Stimulated activated CD8-positive, alpha-beta memory T cell treated with anti-CD3 and anti-CD28 coated beads, Interleukin-15, amount 100 ng/mL, for 48 hours (primary cell): ENCODE measurements around the gene MARCHF5.

Experiments
- DNase-seq, 2 donors: peaks; one replicate each; pipeline ENCODE4 v3.0.0-alpha.2; 2020; ENCODE audit warnings: low read depth in 2 of 2

Gene MARCHF5, protein sequence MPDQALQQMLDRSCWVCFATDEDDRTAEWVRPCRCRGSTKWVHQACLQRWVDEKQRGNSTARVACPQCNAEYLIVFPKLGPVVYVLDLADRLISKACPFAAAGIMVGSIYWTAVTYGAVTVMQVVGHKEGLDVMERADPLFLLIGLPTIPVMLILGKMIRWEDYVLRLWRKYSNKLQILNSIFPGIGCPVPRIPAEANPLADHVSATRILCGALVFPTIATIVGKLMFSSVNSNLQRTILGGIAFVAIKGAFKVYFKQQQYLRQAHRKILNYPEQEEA

DNA sequence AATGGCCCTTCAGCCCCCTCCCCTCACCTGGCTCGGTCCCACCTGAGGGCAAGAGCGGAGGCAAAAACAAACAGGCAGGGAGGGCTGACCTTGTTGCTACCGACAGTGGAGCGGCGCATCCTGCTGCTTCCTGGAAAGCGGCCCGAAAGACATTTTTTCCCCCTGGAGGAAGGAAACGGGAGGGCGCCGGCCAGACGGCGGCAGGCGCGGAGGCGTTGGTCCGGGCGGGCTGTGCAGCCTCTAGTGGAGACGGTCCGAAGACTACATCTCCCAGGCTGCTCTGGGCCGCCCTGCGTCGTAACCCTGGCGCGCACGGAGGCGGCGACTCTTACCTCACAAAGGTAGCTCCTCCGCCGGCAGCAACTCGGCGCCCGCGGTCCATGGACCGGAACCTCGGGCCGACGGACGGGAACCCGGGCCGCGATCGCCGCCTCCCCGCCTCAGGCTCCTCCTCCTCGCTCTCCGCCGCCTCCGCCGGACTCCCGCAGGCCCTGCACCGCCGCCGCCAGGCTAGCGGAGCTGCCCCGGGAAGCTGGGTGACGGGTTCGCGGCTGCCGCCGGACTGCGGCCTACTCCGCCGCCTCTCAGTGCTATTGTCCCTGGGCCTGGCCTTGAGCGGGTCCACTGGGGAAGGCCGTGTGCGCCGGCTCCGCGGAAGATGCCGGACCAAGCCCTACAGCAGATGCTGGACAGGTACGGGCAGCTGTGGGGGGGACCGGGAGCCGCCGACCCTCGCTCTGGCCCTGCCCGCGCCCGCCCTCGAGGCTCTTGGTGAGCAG is at the start of gene MARCHF5, which contains the start of gene CPEB3:
TSS of gene MARCHF5 (plus strand) at position 331 of the 779 bp plus-strand sequence. CDS start at position 659, 328 bp downstream.
TSS of gene CPEB3 (minus strand) at position 242 of the 779 bp plus-strand sequence. CDS start 50,728 bp downstream, outside the sequence.
- DNase-seq: peak; percentile 89 to 91

GRCh38 chr10:92241501-92241900 is 49.5 kb upstream of the MARCHF5 start:
- no peak for DNase-seq

DNA sequence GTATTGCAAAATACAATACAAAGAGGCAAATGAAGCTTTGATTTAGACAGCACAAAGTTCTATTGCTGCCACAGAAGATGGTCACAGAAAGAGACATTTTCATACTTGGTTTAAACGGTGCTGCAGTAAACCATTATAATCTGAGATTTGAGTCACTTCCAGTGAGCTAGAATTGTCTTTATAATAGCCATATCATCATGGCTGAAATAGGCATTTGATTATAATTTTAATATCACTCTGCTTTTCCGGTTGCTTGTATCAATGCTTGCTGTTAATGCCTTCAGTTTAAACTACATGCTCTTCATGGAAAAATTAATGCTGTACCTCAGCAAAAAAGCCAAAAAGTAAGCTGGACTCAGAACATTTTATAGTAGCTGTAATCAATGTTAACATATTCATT is 48.6 kb upstream of the MARCHF5 start:
- no peak for DNase-seq

- DNase-seq: peak in 1 of 2 donors; percentile 9
These were observed 47.9 kb upstream of the MARCHF5 start for GRCh38 chr10:92242910-92243671.

DNA sequence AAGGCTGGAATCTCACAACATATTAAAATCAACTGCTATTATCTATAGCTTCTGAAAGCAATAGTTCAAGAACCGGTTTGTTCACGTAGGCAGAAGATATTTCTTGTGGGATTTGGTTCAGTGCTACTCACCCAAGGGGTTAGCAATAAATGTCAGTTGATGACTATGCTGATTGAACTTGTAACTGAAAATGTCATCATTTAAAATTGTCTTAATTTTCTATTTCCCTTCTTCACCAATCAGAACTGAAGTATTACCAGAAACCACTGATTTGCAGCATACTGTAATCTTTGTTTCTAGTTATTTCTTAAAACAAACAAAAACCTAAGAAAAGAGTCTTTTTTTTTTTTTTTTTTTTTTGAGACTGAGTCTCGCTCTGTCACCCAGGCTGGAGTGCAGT is 46.2 kb upstream of the MARCHF5 start:
- DNase-seq: no peak

GRCh38 chr10:92248566-92248965 is 42.4 kb upstream of the MARCHF5 start:
- no peak for DNase-seq

- DNase-seq: no peak
These were observed 27.6 kb upstream of the MARCHF5 start for GRCh38 chr10:92263396-92263795.

GRCh38 chr10:92264249-92264648 is 26.7 kb upstream of the MARCHF5 start:
- DNase-seq: no peak

- no peak for DNase-seq
These were observed 25.2 kb upstream of the MARCHF5 start for GRCh38 chr10:92265687-92266258.

DNA sequence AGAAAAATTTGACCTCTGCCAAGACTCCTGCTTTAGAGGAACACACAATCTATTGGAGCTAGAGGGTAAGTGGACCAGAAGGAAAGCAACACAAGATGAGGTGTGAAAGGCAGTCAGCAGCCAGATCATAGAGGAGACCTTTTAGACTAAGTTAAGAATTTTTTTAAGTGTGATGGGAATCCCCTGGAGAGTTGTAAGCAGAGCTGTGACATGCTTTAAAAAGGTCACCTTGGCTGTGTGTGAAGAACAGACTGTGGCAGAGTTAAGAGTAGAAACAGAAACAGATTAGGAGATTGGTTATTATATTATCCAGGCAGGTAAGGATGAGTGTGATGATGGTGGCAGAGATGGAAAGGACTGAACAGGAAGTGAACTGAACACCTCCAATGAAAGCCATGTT is 23.6 kb upstream of the MARCHF5 start:
- DNase-seq: no peak

DNA sequence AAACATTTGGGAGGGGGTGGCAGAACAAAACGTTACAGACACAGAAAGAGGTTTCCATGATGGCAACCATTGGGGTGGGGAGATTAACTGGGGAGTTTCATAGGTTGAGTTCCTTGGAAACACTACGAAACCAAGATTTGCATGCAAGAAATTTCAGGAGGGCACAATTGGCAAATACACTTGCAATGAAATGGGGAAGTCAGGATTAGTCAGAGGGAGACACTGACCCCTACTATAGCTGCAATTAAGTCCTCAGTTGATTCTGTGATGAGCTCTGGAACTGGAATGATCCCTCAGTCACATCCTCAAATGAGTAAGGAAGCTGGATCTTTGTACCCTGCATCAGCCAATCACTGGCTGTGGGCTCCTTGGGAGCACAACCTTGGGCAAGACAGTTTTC is 22.2 kb upstream of the MARCHF5 start:
- no peak for DNase-seq

DNA sequence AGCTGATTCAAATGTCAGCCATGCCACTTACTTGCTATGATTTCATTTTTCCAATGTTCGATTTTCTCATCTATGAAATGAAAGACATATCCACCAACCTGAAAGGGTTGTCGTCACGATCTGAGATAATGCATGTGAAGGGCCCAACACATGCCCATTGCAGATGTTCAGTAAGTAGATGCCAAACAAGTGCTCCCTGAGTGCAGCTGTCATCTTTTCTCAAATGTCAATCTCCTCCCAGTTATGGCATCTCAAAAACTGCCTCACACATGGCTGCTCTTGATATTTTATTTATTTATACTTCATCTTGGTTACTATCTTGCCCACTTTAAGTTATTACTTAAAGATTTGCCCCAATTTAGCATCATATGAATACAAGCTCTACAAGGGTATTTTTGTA is 16.9 kb upstream of the MARCHF5 start:
- no peak for DNase-seq

DNA sequence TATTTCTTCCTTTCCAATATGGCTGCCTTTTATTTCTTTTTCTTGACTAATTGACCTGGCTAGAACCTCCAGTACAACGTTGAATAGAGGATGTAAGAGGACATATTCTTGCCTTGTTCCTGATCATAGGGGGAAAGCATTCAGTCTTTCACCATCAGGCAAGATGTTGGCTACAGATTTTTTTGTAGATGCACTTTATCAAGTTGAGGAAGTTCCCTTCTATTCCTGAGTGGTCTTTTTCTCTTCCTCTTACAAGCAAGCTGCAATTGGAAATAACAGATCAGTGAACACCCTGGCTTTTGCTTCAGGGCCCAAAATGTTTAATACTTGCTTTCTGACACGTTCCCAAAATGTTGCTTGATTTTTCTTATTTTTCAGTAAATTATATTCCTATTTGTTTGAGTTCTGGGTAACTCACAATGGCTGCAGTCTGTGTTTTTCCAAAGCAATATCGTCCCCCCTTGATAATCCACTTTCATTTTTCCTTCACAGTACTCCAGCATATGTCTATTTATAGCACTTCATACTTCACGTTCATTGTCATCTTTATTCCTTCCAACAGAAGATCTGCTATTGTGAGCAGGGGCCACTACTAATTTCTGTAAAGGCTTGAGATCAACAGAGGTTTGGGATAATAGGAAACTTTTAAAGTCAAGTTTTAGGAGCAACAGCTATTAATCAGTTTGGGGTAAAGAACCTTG is 11.8 kb upstream of the MARCHF5 start:
- DNase-seq: no peak

GRCh38 chr10:92284112-92284704 is 6.8 kb upstream of the MARCHF5 start:
- DNase-seq: no peak

GRCh38 chr10:92290076-92290836 is 711 bp upstream of the MARCHF5 start:
- peak in 1 of 2 donors; percentile 5 for DNase-seq

GRCh38 chr10:92291616-92291865 is 574 bp downstream of the MARCHF5 start:
- no peak for DNase-seq

GRCh38 chr10:92291921-92292845 is 1.2 kb downstream of the MARCHF5 start:
- peak; percentile 20 to 24 for DNase-seq

GRCh38 chr10:92298487-92298886 is 7.5 kb downstream of the MARCHF5 start:
- DNase-seq: no peak

GRCh38 chr10:92303096-92303495 is 12.1 kb downstream of the MARCHF5 start:
- DNase-seq: no peak
